MM.1S (cell line): ENCODE data around the gene RAD23A.

Experiments
- CTCF ChIP-seq: fragments of 300-600 bp; sonication (generic); IDR thresholded peaks from 2 replicates; pipeline ENCODE4 v1.5.1; 2016; ENCODE audit warnings: antibody characterized with exemption, low read length, mixed read lengths
- EZH2phosphoT487 ChIP-seq: fragments of 300-600 bp; sonication (generic); IDR thresholded peaks from 2 replicates; pipeline ENCODE4 v1.6.1; 2018; ENCODE audit warnings: antibody characterized with exemption, low read length

GRCh38 chr19:12896460-12896859 is 49.2 kb upstream of the RAD23A start:
- no peak for TF ChIP-seq CTCF
- TF ChIP-seq EZH2phosphoT487: no peak
